WTC11 (cell line): ENCODE results near the gene TAS2R9. TPM values are rescaled to one million over a fixed set of nuclear protein-coding genes. Genes with fewer than 3 reads are reported as not detected.
"Not testable (repeated sequence)": the region's sequence is repeated elsewhere in the genome, so short reads cannot be mapped to it uniquely, and the experiment has no call there.

Experiments
- ATAC-seq: fragments of 200-7000 bp; cut with Tn5 transposase; 2 replicates; pipeline ENCODE4 v1.10.0; 2021; ENCODE audit warnings: mild to moderate bottlenecking, moderate library complexity
- CTCF ChIA-PET: fragments of 300-600 bp; sonication (Branson Sonifier 250); formaldehyde crosslinking; loops from one replicate; lab custom pipeline; 2021; ENCODE audit warnings: antibody characterized with exemption; lab: Charles Lee
- POLR2A ChIA-PET: fragments of 350-600 bp; sonication (Branson Sonifier 250); formaldehyde crosslinking; loops from one replicate; lab custom pipeline; 2021; ENCODE audit warnings: antibody characterized with exemption; lab: Charles Lee
- DNase-seq: peaks from one replicate; pipeline ENCODE4 v3.0.0; 2021; ENCODE audit warnings: low spot score
- H3K27ac Mint-ChIP-seq: 2 replicates; pipeline ENCODE4 v1.8.0; 2021; ENCODE audit warnings: mixed read lengths
- H3K27me3 Mint-ChIP-seq: 2 replicates; pipeline ENCODE4 v1.8.0; 2021; ENCODE audit warnings: low read depth, mild to moderate bottlenecking, moderate library complexity, mixed read lengths
- H3K36me3 Mint-ChIP-seq: 2 replicates; pipeline ENCODE4 v1.8.0; 2021; ENCODE audit warnings: mixed read lengths
- H3K4me1 Mint-ChIP-seq: 2 replicates; pipeline ENCODE4 v1.8.0; 2022; ENCODE audit warnings: mixed read lengths
- H3K4me3 Mint-ChIP-seq: 2 replicates; pipeline ENCODE4 v1.8.0; 2021; ENCODE audit warnings: mild to moderate bottlenecking, moderate library complexity, mixed read lengths
- H3K9me3 Mint-ChIP-seq: 2 replicates; pipeline ENCODE4 v1.8.0; 2021; ENCODE audit warnings: mixed read lengths
- ELF4 ChIP-seq: sonication (generic); formaldehyde crosslinking; IDR thresholded peaks from 2 replicates; pipeline ENCODE4 v1.8.1; 2022; ENCODE audit warnings: low read depth, mild to moderate bottlenecking, moderate library complexity, missing genetic modification reagents
- ETV6 ChIP-seq: sonication (generic); formaldehyde crosslinking; IDR thresholded peaks from 2 replicates; pipeline ENCODE4 v1.8.1; 2022; ENCODE audit warnings: mild to moderate bottlenecking, missing genetic modification reagents
- FOXK1 ChIP-seq: sonication (generic); formaldehyde crosslinking; IDR thresholded peaks from 2 replicates; pipeline ENCODE4 v1.8.0; 2022; ENCODE audit warnings: mild to moderate bottlenecking, moderate library complexity, missing genetic modification reagents
- FOXP1 ChIP-seq: sonication (generic); formaldehyde crosslinking; IDR thresholded peaks from 2 replicates; pipeline ENCODE4 v1.8.0; 2022; ENCODE audit warnings: missing genetic modification reagents, mild to moderate bottlenecking, moderate library complexity, borderline replicate concordance
- GABPB1 ChIP-seq: sonication (generic); formaldehyde crosslinking; IDR thresholded peaks from 2 replicates; pipeline ENCODE4 v1.8.1; 2023; ENCODE audit warnings: mild to moderate bottlenecking, missing genetic modification reagents
- GRHL2 ChIP-seq: fragments of 250-450 bp; sonication (Bioruptor Pico); IDR thresholded peaks from 2 replicates; pipeline ENCODE4 v1.8.0; 2022; ENCODE audit warnings: mild to moderate bottlenecking, moderate library complexity; ENCODE audit not compliant: insufficient replicate concordance, severe bottlenecking
- KAT7 ChIP-seq: sonication (generic); formaldehyde crosslinking; IDR thresholded peaks from 2 replicates; pipeline ENCODE4 v1.8.1; 2023; ENCODE audit warnings: missing genetic modification reagents, mild to moderate bottlenecking, borderline replicate concordance
- NFE2L1 ChIP-seq: sonication (generic); formaldehyde crosslinking; IDR thresholded peaks from 2 replicates; pipeline ENCODE4 v1.8.1; 2023; ENCODE audit warnings: missing genetic modification reagents
- NFYB ChIP-seq: sonication (generic); formaldehyde crosslinking; conservative IDR thresholded peaks from 2 replicates; pipeline ENCODE4 v1.8.0; 2022; ENCODE audit warnings: low read depth, missing genetic modification reagents
- NR3C1 ChIP-seq: sonication (generic); formaldehyde crosslinking; conservative IDR thresholded peaks from 2 replicates; pipeline ENCODE4 v1.8.1; 2023; ENCODE audit warnings: low read depth, mild to moderate bottlenecking, missing genetic modification reagents
- RELA ChIP-seq: sonication (generic); formaldehyde crosslinking; IDR thresholded peaks from 2 replicates; pipeline ENCODE4 v1.8.1; 2022; ENCODE audit warnings: missing genetic modification reagents, mild to moderate bottlenecking, borderline replicate concordance
- TEAD1 ChIP-seq: sonication (generic); formaldehyde crosslinking; IDR thresholded peaks from 2 replicates; pipeline ENCODE4 v1.8.0; 2022; ENCODE audit warnings: mild to moderate bottlenecking, missing genetic modification reagents
- ZNF138 ChIP-seq: sonication (generic); formaldehyde crosslinking; conservative IDR thresholded peaks from 2 replicates; pipeline ENCODE4 v1.8.1; 2022; ENCODE audit warnings: mild to moderate bottlenecking, moderate library complexity, missing genetic modification reagents
- ZNF396 ChIP-seq: fragments of 250-450 bp; sonication (Bioruptor Pico); IDR thresholded peaks from 2 replicates; pipeline ENCODE4 v1.8.0; 2021; ENCODE audit warnings: mild to moderate bottlenecking, moderate library complexity, borderline replicate concordance
- ZNF671 ChIP-seq: fragments of 250-450 bp; sonication (Bioruptor Pico); IDR thresholded peaks from 2 replicates; pipeline ENCODE4 v1.8.0; 2021; ENCODE audit warnings: mild to moderate bottlenecking
- total RNA-seq: library from RNA; stranded (reverse); gene quantifications from 3 replicates; pipeline ENCODE4 v1.2.3, GENCODE V29; 2021
- TF ChIP-seq, protein P1 (sequence below): sonication (generic); formaldehyde crosslinking; IDR thresholded peaks from 2 replicates; pipeline ENCODE4 v1.8.0; 2022; ENCODE audit warnings: mild to moderate bottlenecking, missing genetic modification reagents
- TF ChIP-seq, protein P2 (sequence below): sonication (generic); formaldehyde crosslinking; IDR thresholded peaks from 2 replicates; pipeline ENCODE4 v1.8.1; 2022; ENCODE audit warnings: low read depth, mild to moderate bottlenecking, moderate library complexity, missing genetic modification reagents, borderline replicate concordance
- TF ChIP-seq, protein P3 (sequence below): sonication (generic); formaldehyde crosslinking; IDR thresholded peaks from 2 replicates; pipeline ENCODE4 v1.8.1; 2022; ENCODE audit warnings: missing genetic modification reagents, borderline replicate concordance
- TF ChIP-seq, protein P4 (sequence below): sonication (generic); formaldehyde crosslinking; conservative IDR thresholded peaks from 2 replicates; pipeline ENCODE4 v1.8.1; 2022; ENCODE audit warnings: mild to moderate bottlenecking, missing genetic modification reagents
- TF ChIP-seq, protein P5 (sequence below): sonication (generic); formaldehyde crosslinking; IDR thresholded peaks from 2 replicates; pipeline ENCODE4 v1.8.1; 2023; ENCODE audit warnings: mild to moderate bottlenecking, missing genetic modification reagents, borderline replicate concordance
- TF ChIP-seq, protein P6 (sequence below): sonication (generic); formaldehyde crosslinking; IDR thresholded peaks from 2 replicates; pipeline ENCODE4 v1.8.0; 2023; ENCODE audit warnings: missing genetic modification reagents

TAS2R9 gene
- total RNA-seq, 1 experiment from 2014 or later, result not detected

DNA sequence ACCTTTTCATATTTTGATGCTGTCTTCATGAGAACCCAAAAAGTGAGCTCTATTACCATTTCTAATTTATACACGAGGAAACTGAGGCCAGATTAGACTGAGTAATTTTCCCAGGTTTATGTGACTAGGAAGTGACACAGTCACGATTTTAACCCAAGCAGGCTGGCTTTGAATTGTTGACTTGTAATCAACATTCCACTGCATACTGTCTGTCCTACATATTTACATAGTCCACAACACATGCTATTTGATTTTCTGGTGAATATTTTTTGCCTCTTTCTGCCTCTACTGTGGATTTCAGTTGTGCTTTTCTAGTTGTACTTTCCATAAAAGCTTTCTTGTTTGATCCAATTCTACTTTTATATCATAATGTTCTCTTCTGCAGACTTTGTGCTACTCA is 15.7 kb downstream of the TAS2R9 start:
- POLR2A ChIA-PET, result no interaction called here
- TF ChIP-seq ZNF138 (CRISPR knock-in tag) (no peak), RELA (CRISPR knock-in tag) (no peak), GRHL2 (CRISPR knock-in tag) (no peak), FOXK1 (no peak), ETV6 (CRISPR knock-in tag) (no peak)
- TF ChIP-seq, protein P1, sequence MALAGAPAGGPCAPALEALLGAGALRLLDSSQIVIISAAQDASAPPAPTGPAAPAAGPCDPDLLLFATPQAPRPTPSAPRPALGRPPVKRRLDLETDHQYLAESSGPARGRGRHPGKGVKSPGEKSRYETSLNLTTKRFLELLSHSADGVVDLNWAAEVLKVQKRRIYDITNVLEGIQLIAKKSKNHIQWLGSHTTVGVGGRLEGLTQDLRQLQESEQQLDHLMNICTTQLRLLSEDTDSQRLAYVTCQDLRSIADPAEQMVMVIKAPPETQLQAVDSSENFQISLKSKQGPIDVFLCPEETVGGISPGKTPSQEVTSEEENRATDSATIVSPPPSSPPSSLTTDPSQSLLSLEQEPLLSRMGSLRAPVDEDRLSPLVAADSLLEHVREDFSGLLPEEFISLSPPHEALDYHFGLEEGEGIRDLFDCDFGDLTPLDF, result no peak
- TF ChIP-seq, protein P2, sequence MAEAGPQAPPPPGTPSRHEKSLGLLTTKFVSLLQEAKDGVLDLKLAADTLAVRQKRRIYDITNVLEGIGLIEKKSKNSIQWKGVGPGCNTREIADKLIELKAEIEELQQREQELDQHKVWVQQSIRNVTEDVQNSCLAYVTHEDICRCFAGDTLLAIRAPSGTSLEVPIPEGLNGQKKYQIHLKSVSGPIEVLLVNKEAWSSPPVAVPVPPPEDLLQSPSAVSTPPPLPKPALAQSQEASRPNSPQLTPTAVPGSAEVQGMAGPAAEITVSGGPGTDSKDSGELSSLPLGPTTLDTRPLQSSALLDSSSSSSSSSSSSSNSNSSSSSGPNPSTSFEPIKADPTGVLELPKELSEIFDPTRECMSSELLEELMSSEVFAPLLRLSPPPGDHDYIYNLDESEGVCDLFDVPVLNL (CRISPR knock-in tag), result no peak
- TF ChIP-seq, protein P3, sequence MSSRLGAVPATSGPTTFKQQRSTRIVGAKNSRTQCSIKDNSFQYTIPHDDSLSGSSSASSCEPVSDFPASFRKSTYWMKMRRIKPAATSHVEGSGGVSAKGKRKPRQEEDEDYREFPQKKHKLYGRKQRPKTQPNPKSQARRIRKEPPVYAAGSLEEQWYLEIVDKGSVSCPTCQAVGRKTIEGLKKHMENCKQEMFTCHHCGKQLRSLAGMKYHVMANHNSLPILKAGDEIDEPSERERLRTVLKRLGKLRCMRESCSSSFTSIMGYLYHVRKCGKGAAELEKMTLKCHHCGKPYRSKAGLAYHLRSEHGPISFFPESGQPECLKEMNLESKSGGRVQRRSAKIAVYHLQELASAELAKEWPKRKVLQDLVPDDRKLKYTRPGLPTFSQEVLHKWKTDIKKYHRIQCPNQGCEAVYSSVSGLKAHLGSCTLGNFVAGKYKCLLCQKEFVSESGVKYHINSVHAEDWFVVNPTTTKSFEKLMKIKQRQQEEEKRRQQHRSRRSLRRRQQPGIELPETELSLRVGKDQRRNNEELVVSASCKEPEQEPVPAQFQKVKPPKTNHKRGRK (CRISPR knock-in tag), result no peak
- TF ChIP-seq, protein P4, sequence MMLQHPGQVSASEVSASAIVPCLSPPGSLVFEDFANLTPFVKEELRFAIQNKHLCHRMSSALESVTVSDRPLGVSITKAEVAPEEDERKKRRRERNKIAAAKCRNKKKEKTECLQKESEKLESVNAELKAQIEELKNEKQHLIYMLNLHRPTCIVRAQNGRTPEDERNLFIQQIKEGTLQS, result no peak
- TF ChIP-seq, all 79 proteins: peak for 0
- peaks cover 4% of the 10 kb centered on the region for H3K36me3 Mint-ChIP-seq
- H3K27ac Mint-ChIP-seq, result no peak overlapping the region
- ATAC-seq (no peak), DNase-seq (no peak)
- H3K4me3 Mint-ChIP-seq, result no peak overlapping the region
- peaks cover 23% of the 10 kb centered on the region for H3K4me1 Mint-ChIP-seq
- CTCF ChIA-PET, result no interaction called here
- no peaks in the 10 kb centered on the region for H3K27me3 Mint-ChIP-seq
- peaks cover 17% of the 10 kb centered on the region for H3K9me3 Mint-ChIP-seq

DNA sequence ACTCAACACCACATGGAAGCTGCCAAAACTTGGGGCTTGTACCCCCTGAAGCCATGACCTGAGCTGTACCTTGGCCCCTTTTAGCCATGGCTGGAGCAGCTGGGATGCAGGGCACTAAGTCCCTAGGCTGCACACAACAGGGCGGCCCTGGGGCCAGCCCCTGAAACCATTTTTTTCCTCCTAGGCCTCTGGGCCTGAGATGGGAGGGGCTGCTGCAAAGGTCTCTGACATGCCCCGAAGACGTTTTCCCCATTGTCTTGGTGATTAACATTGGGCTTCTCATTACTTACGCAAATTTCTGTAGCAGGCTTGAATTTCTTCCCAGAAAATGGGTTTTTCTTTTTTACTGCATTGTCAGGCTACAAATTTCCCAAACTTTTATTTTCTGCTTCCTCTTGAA is 18.2 kb downstream of the TAS2R9 start:
- H3K27ac Mint-ChIP-seq, POLR2A ChIA-PET, H3K36me3 Mint-ChIP-seq, H3K4me3 Mint-ChIP-seq, CTCF ChIA-PET, DNase-seq, H3K27me3 Mint-ChIP-seq: not testable (repeated sequence)
- H3K9me3 Mint-ChIP-seq, result peaks cover 17% of the 10 kb centered on the region
- peaks cover 23% of the 10 kb centered on the region for H3K4me1 Mint-ChIP-seq
- peak; percentile 71 for ATAC-seq

DNA sequence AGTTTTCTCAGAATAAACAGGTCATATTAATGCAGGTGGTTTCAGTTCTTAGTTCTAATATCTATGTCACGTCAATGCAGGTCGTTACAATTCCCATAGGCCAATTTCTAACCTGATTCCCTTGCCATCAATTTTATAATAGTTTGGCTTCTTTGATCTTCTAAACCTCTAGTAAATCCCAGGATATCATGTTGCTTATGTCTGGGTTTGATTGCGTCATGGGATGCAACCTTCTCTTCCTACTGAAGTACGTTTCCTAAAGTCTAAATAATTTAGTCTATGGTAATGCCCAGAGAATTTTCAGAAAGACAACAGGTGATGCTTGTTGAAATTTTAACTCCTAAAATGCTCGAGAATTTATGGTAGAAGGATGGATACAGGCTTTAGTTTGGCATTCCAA is 26.7 kb downstream of the TAS2R9 start:
- Mint-ChIP-seq H3K36me3 (no peaks in the 10 kb centered on the region), H3K4me1 (no peaks in the 10 kb centered on the region), H3K27ac (no peak overlapping the region), H3K4me3 (no peak overlapping the region), H3K9me3 (no peaks in the 10 kb centered on the region), H3K27me3 (no peaks in the 10 kb centered on the region)
- ChIA-PET CTCF (interaction anchor here (1.1 to 2.2 kb wide), 2 partner anchors 387 to 416 kb away, joined by 5 to 6 read pairs; partner anchors contain the start of gene SMIM10L1), POLR2A (no interaction called here)
- no peak for DNase-seq
- no peak for ATAC-seq
- TF ChIP-seq FOXP1 (CRISPR knock-in tag) (no peak), NFYB (CRISPR knock-in tag) (no peak), GABPB1 (CRISPR knock-in tag) (no peak), NR3C1 (CRISPR knock-in tag) (no peak), ZNF396 (no peak), NFE2L1 (CRISPR knock-in tag) (no peak), ELF4 (CRISPR knock-in tag) (no peak), TEAD1 (CRISPR knock-in tag) (no peak), ZNF671 (CRISPR knock-in tag) (no peak), KAT7 (CRISPR knock-in tag) (no peak), ETV6 (CRISPR knock-in tag) (no peak)
- TF ChIP-seq, protein P5, sequence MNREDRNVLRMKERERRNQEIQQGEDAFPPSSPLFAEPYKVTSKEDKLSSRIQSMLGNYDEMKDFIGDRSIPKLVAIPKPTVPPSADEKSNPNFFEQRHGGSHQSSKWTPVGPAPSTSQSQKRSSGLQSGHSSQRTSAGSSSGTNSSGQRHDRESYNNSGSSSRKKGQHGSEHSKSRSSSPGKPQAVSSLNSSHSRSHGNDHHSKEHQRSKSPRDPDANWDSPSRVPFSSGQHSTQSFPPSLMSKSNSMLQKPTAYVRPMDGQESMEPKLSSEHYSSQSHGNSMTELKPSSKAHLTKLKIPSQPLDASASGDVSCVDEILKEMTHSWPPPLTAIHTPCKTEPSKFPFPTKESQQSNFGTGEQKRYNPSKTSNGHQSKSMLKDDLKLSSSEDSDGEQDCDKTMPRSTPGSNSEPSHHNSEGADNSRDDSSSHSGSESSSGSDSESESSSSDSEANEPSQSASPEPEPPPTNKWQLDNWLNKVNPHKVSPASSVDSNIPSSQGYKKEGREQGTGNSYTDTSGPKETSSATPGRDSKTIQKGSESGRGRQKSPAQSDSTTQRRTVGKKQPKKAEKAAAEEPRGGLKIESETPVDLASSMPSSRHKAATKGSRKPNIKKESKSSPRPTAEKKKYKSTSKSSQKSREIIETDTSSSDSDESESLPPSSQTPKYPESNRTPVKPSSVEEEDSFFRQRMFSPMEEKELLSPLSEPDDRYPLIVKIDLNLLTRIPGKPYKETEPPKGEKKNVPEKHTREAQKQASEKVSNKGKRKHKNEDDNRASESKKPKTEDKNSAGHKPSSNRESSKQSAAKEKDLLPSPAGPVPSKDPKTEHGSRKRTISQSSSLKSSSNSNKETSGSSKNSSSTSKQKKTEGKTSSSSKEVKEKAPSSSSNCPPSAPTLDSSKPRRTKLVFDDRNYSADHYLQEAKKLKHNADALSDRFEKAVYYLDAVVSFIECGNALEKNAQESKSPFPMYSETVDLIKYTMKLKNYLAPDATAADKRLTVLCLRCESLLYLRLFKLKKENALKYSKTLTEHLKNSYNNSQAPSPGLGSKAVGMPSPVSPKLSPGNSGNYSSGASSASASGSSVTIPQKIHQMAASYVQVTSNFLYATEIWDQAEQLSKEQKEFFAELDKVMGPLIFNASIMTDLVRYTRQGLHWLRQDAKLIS (CRISPR knock-in tag), result no peak
- TF ChIP-seq, protein P6, sequence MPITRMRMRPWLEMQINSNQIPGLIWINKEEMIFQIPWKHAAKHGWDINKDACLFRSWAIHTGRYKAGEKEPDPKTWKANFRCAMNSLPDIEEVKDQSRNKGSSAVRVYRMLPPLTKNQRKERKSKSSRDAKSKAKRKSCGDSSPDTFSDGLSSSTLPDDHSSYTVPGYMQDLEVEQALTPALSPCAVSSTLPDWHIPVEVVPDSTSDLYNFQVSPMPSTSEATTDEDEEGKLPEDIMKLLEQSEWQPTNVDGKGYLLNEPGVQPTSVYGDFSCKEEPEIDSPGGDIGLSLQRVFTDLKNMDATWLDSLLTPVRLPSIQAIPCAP (CRISPR knock-in tag), result no peak
- TF ChIP-seq, protein P4, result no peak
